Measurements from ENCODE around the gene EXOSC3. TPM values are rescaled to one million over a fixed set of nuclear protein-coding genes. Genes with fewer than 3 reads are reported as not detected.
A peak's percentile ranks its signal among the peaks of the same experiment; 100 is the strongest.
"Not testable (repeated sequence)": the region's sequence is repeated elsewhere in the genome, so short reads cannot be mapped to it uniquely, and the experiment has no call there.

EXOSC3 gene
- total and polyA plus RNA-seq, 8 donors = 7.2 to 19.9 (median 13.8) TPM

GRCh38 chr9:37812773-37813379 is 28.0 kb upstream of the EXOSC3 start:
- no peaks in the 10 kb centered on the region for H3K27me3 ChIP-seq
- 94 to 97% methylated on average over 5 of the region's 5 CpGs for WGBS, 2 donors
- intact Hi-C loops (cut with DNase I) = no loop called here
- no peak for ATAC-seq
- TF ChIP-seq, protein P1, sequence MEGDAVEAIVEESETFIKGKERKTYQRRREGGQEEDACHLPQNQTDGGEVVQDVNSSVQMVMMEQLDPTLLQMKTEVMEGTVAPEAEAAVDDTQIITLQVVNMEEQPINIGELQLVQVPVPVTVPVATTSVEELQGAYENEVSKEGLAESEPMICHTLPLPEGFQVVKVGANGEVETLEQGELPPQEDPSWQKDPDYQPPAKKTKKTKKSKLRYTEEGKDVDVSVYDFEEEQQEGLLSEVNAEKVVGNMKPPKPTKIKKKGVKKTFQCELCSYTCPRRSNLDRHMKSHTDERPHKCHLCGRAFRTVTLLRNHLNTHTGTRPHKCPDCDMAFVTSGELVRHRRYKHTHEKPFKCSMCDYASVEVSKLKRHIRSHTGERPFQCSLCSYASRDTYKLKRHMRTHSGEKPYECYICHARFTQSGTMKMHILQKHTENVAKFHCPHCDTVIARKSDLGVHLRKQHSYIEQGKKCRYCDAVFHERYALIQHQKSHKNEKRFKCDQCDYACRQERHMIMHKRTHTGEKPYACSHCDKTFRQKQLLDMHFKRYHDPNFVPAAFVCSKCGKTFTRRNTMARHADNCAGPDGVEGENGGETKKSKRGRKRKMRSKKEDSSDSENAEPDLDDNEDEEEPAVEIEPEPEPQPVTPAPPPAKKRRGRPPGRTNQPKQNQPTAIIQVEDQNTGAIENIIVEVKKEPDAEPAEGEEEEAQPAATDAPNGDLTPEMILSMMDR (IDR thresholded peaks at IDR 0.05) = no peak
- FAIRE-seq = no peak
- H3K4me1 ChIP-seq = no peaks in the 10 kb centered on the region
- DNase-seq = no peak
- no peaks in the 10 kb centered on the region for H3K9me3 ChIP-seq
- no peaks in the 10 kb centered on the region for H3K36me3 ChIP-seq
- H3K4me3 ChIP-seq = no peak overlapping the region
- H3K27ac ChIP-seq = no peak overlapping the region

GRCh38 chr9:37811906-37812476 is 27.1 kb upstream of the EXOSC3 start:
- FAIRE-seq (no peak), ATAC-seq (no peak), DNase-seq (no peak)
- H3K27me3 ChIP-seq = no peaks in the 10 kb centered on the region
- TF ChIP-seq, protein P1 (IDR thresholded peaks at IDR 0.05) = no peak
- H3K36me3 ChIP-seq = no peaks in the 10 kb centered on the region
- H3K4me1 ChIP-seq = no peaks in the 10 kb centered on the region
- WGBS, 2 donors = 100% methylated on average over 6 of the region's 6 CpGs
- intact Hi-C loops (cut with DNase I) = no loop called here
- no peaks in the 10 kb centered on the region for H3K9me3 ChIP-seq
- no peak overlapping the region for H3K4me3 ChIP-seq
- no peak overlapping the region for H3K27ac ChIP-seq

- H3K27me3 ChIP-seq; H3K9me3 ChIP-seq; H3K4me1 ChIP-seq; ATAC-seq; FAIRE-seq; H3K36me3 ChIP-seq; H3K27ac ChIP-seq; DNase-seq; H3K4me3 ChIP-seq; intact Hi-C loops (cut with DNase I): not testable (repeated sequence)
- WGBS, 2 donors = 97% methylated on average over 15 of the region's 15 CpGs
These were observed 24.8 kb upstream of the EXOSC3 start for GRCh38 chr9:37809676-37810075.

- Histone ChIP-seq H3K4me1 (peaks cover 15 to 21% (median 19%) of the 10 kb centered on the region in 3 donors), H3K27me3 (no peaks in the 10 kb centered on the region), H3K9me3 (no peaks in the 10 kb centered on the region), H3K27ac (no peak overlapping the region), H3K4me3 (no peak overlapping the region), H3K36me3 (no peaks in the 10 kb centered on the region)
- ATAC-seq (peak in 3 of 4 donors; percentile 24 to 61 (median 45)), DNase-seq (no peak), FAIRE-seq (no peak)
- WGBS, 2 donors = 55 to 56% methylated on average over 4 of the region's 4 CpGs
- intact Hi-C loops (cut with DNase I) = no loop called here
- TF ChIP-seq, protein P1 (IDR thresholded peaks at IDR 0.05) = no peak
These were observed 21.4 kb upstream of the EXOSC3 start for GRCh38 chr9:37806271-37806670.

DNA sequence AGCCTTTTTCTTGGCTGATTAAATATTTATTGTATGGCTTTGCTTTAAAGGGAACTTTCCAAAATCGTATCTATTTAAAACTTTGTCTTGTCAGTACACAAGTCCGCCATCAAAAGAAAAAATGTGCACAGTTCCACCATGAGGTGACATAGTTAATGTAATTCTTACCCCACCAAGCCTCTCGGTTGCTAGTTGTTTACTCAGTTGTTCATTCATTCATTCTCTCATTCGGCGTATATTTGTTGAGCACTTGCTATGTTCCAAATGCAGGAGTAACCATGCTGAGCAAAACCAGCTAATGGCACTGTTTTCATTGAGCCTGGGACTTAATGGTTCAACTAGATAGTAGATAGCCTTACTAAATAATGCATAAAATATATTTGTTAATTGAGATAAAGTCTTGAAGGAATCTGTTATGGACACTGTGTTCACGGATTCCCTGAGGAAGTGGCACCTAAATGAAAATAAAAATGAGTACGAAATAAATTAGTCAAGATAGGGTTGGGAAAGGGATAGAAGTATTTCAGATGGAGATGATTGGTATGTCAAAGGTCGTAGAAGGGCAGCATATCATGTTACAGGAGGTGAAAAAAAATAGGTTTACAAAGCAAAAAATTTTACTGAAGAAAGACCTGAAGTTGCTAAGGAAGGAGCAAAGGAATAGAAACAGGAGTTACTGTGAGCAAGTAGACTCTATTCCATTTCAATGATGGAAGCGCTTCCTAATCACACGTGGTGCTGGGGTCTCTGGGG is 17.3 kb upstream of the EXOSC3 start:
- TF ChIP-seq, protein P1 (IDR thresholded peaks at IDR 0.05) = no peak
- H3K4me1 ChIP-seq = peaks cover 15 to 25% (median 23%) of the 10 kb centered on the region in 3 donors
- no peak for FAIRE-seq
- no peaks in the 10 kb centered on the region for H3K27me3 ChIP-seq
- intact Hi-C loops (cut with DNase I) = no loop called here
- DNase-seq = no peak
- H3K4me3 ChIP-seq = peak overlapping the region in 3 of 4 donors; percentile 94 to 98 (median 96)
- no peak for ATAC-seq
- 26 to 27% methylated on average over 10 of the region's 10 CpGs for WGBS, 2 donors
- no peaks in the 10 kb centered on the region for H3K36me3 ChIP-seq
- no peak overlapping the region for H3K27ac ChIP-seq
- no peaks in the 10 kb centered on the region for H3K9me3 ChIP-seq

Measured in pancreas (tissue), 10 donors.